Measurements from ENCODE around the gene PTK7. TPM values are rescaled to one million over a fixed set of nuclear protein-coding genes. Genes with fewer than 3 reads are reported as not detected.

The PTK7 gene
- total RNA-seq, 2 experiments from 2014 or later: 13.0 to 18.5 TPM

GRCh38 chr6:43090559-43090956, 14.4 kb downstream of the PTK7 start:
- POLR2A ChIA-PET: interaction anchor here (0.5 to 1.0 kb wide), 3 partner anchors 8 to 99 kb away, joined by 3 to 4 read pairs (median 4); no protein-coding TSS in a partner anchor

GRCh38 chr6:43091020-43091419, 14.9 kb downstream of the PTK7 start:
- no peak for DNase-seq (ENCODE audit: low spot score)
- Histone ChIP-seq H2AFZ (ENCODE audit: low read length) (no peak overlapping the region), H3K9me2 (ENCODE audit: insufficient read depth, low read length) (no peaks in the 10 kb centered on the region), H3K9me3 (ENCODE audit: low read length) (no peaks in the 10 kb centered on the region), H3K27ac (ENCODE audit: low read depth, low read length, poor library complexity, severe bottlenecking) (no peak overlapping the region), H3K79me2 (ENCODE audit: insufficient read depth, low read depth, low read length) (no peaks in the 10 kb centered on the region), H4K20me1 (ENCODE audit: insufficient read depth, low read length) (peaks cover 6% of the 10 kb centered on the region; the same call in 1 of the 2 replicates), H3K4me2 (ENCODE audit: low read length) (no peak overlapping the region), H3K4me3 (ENCODE audit: low read depth, low read length, poor library complexity, severe bottlenecking) (no peak overlapping the region), H3K36me3 (ENCODE audit: insufficient read depth, low read length) (no peaks in the 10 kb centered on the region), H3K4me1 (ENCODE audit: insufficient read depth, low read length, poor library complexity, severe bottlenecking) (peaks cover 6% of the 10 kb centered on the region)
- BruUV-seq (replicated peaks): no TSS peak
- ChIA-PET CTCF (ENCODE audit: unreplicated experiment) (interaction anchor here (0.6 kb wide), 1 partner anchor 24 kb away, joined by 3 read pairs; no protein-coding TSS in a partner anchor), POLR2A (interaction anchor here (0.5 to 1.0 kb wide), 3 partner anchors 9 to 98 kb away, joined by 3 to 4 read pairs (median 4); no protein-coding TSS in a partner anchor)
- no peak for TF ChIP-seq CTCF (conservative IDR thresholded peaks at IDR 0.05; ENCODE audit: low read length)
- no peak for TF ChIP-seq EZH2phosphoT487 (IDR thresholded peaks at IDR 0.05; ENCODE audit: borderline replicate concordance, low read depth, low read length)
- intact Hi-C loops (cut with micrococcal nuclease; ENCODE audit: unreplicated experiment): no loop called here

More at GRCh38 chr6:43090559-43090956, 14.4 kb downstream of the PTK7 start:
- Histone ChIP-seq H3K36me3 (ENCODE audit: insufficient read depth, low read length) (no peaks in the 10 kb centered on the region), H3K9me2 (ENCODE audit: insufficient read depth, low read length) (no peaks in the 10 kb centered on the region), H4K20me1 (ENCODE audit: insufficient read depth, low read length) (peaks cover 6% of the 10 kb centered on the region; the same call in 1 of the 2 replicates), H3K4me2 (ENCODE audit: low read length) (no peak overlapping the region), H3K27ac (ENCODE audit: low read depth, low read length, poor library complexity, severe bottlenecking) (no peak overlapping the region), H2AFZ (ENCODE audit: low read length) (no peak overlapping the region), H3K4me3 (ENCODE audit: low read depth, low read length, poor library complexity, severe bottlenecking) (no peak overlapping the region), H3K4me1 (ENCODE audit: insufficient read depth, low read length, poor library complexity, severe bottlenecking) (peaks cover 2% of the 10 kb centered on the region), H3K79me2 (ENCODE audit: insufficient read depth, low read depth, low read length) (no peaks in the 10 kb centered on the region), H3K9me3 (ENCODE audit: low read length) (no peaks in the 10 kb centered on the region)
- no TSS peak for BruUV-seq (replicated peaks)
- no peak for TF ChIP-seq CTCF (conservative IDR thresholded peaks at IDR 0.05; ENCODE audit: low read length)
- CTCF ChIA-PET (ENCODE audit: unreplicated experiment): no interaction called here
- no peak for DNase-seq (ENCODE audit: low spot score)
- intact Hi-C loops (cut with micrococcal nuclease; ENCODE audit: unreplicated experiment): no loop called here

GRCh38 chr6:43091436-43091991, 15.4 kb downstream of the PTK7 start:
- H3K4me1 ChIP-seq (ENCODE audit: insufficient read depth, low read length, poor library complexity, severe bottlenecking): peaks cover 11% of the 10 kb centered on the region
- DNase-seq (ENCODE audit: low spot score): no peak
- no peak overlapping the region for H3K4me2 ChIP-seq (ENCODE audit: low read length)
- H3K27ac ChIP-seq (ENCODE audit: low read depth, low read length, poor library complexity, severe bottlenecking): no peak overlapping the region
- H3K79me2 ChIP-seq (ENCODE audit: insufficient read depth, low read depth, low read length): no peaks in the 10 kb centered on the region
- H3K9me3 ChIP-seq (ENCODE audit: low read length): no peaks in the 10 kb centered on the region
- intact Hi-C loops (cut with micrococcal nuclease; ENCODE audit: unreplicated experiment): no loop called here
- no TSS peak for BruUV-seq (replicated peaks)
- peaks cover 6% of the 10 kb centered on the region; the same call in 1 of the 2 replicates for H4K20me1 ChIP-seq (ENCODE audit: insufficient read depth, low read length)
- TF ChIP-seq EZH2phosphoT487 (IDR thresholded peaks at IDR 0.05; ENCODE audit: borderline replicate concordance, low read depth, low read length) (no peak), CTCF (conservative IDR thresholded peaks at IDR 0.05; ENCODE audit: low read length) (no peak)
- CTCF ChIA-PET (ENCODE audit: unreplicated experiment): interaction anchor here (0.6 kb wide), 1 partner anchor 24 kb away, joined by 3 read pairs; no protein-coding TSS in a partner anchor
- POLR2A ChIA-PET: interaction anchor here (1.0 kb wide), 1 partner anchor 9 kb away, joined by 4 read pairs; no protein-coding TSS in a partner anchor
- no peaks in the 10 kb centered on the region for H3K36me3 ChIP-seq (ENCODE audit: insufficient read depth, low read length)
- H2AFZ ChIP-seq (ENCODE audit: low read length): no peak overlapping the region
- no peaks in the 10 kb centered on the region for H3K9me2 ChIP-seq (ENCODE audit: insufficient read depth, low read length)
- H3K4me3 ChIP-seq (ENCODE audit: low read depth, low read length, poor library complexity, severe bottlenecking): no peak overlapping the region

All from OCI-LY7 (cell line).